ENCODE results near the gene TRABD2B. TPM values are rescaled to one million over a fixed set of nuclear protein-coding genes. Genes with fewer than 3 reads are reported as not detected.

The TRABD2B gene
- total RNA-seq, 2 experiments from 2014 or later: not detected

- CTCF ChIA-PET: no interaction called here
- H3K4me1 Mint-ChIP-seq (ENCODE audit: low read depth): no peaks in the 10 kb centered on the region
- no peak overlapping the region for H3K4me3 Mint-ChIP-seq
- intact Hi-C loops (cut with micrococcal nuclease): no loop called here
- no peaks in the 10 kb centered on the region for H3K36me3 Mint-ChIP-seq (ENCODE audit: low read depth)
- H3K27ac Mint-ChIP-seq: no peak overlapping the region
- H3K9me3 Mint-ChIP-seq: no peaks in the 10 kb centered on the region
- DNase-seq: no peak
- H3K27me3 Mint-ChIP-seq (ENCODE audit: low read depth): no peaks in the 10 kb centered on the region
Observed at GRCh38 chr1:47785561-47786271, 211.5 kb downstream of the TRABD2B start.

- Mint-ChIP-seq H3K4me1 (ENCODE audit: low read depth) (no peaks in the 10 kb centered on the region), H3K36me3 (ENCODE audit: low read depth) (no peaks in the 10 kb centered on the region), H3K27me3 (ENCODE audit: low read depth) (no peaks in the 10 kb centered on the region), H3K4me3 (no peak overlapping the region), H3K27ac (no peak overlapping the region), H3K9me3 (no peaks in the 10 kb centered on the region)
- CTCF ChIA-PET: interaction anchor here (0.6 kb wide), 1 partner anchor 52 kb away, joined by 3 read pairs; no protein-coding TSS in a partner anchor
- no peak for DNase-seq
- intact Hi-C loops (cut with micrococcal nuclease): no loop called here
Observed at GRCh38 chr1:47785118-47785517, 212.1 kb downstream of the TRABD2B start.

- no peaks in the 10 kb centered on the region for H3K36me3 Mint-ChIP-seq (ENCODE audit: low read depth)
- H3K4me1 Mint-ChIP-seq (ENCODE audit: low read depth): no peaks in the 10 kb centered on the region
- H3K4me3 Mint-ChIP-seq: no peak overlapping the region
- no peaks in the 10 kb centered on the region for H3K9me3 Mint-ChIP-seq
- DNase-seq: no peak
- CTCF ChIA-PET: interaction anchor here (0.6 kb wide), 2 partner anchors 29 to 51 kb away, joined by 3 to 4 read pairs; no protein-coding TSS in a partner anchor
- intact Hi-C loops (cut with micrococcal nuclease): no loop called here
- no peaks in the 10 kb centered on the region for H3K27me3 Mint-ChIP-seq (ENCODE audit: low read depth)
- H3K27ac Mint-ChIP-seq: no peak overlapping the region
Observed at GRCh38 chr1:47784497-47784822, 212.7 kb downstream of the TRABD2B start.

GRCh38 chr1:47783638-47784496, 213.3 kb downstream of the TRABD2B start:
- CTCF ChIA-PET: interaction anchor here (0.6 kb wide), 1 partner anchor 28 kb away, joined by 4 read pairs; no protein-coding TSS in a partner anchor
- no peaks in the 10 kb centered on the region for H3K36me3 Mint-ChIP-seq (ENCODE audit: low read depth)
- H3K27me3 Mint-ChIP-seq (ENCODE audit: low read depth): no peaks in the 10 kb centered on the region
- no peak overlapping the region for H3K27ac Mint-ChIP-seq
- intact Hi-C loops (cut with micrococcal nuclease): no loop called here
- H3K9me3 Mint-ChIP-seq: no peaks in the 10 kb centered on the region
- H3K4me3 Mint-ChIP-seq: no peak overlapping the region
- no peaks in the 10 kb centered on the region for H3K4me1 Mint-ChIP-seq (ENCODE audit: low read depth)
- DNase-seq: no peak

- Mint-ChIP-seq H3K4me1 (ENCODE audit: low read depth) (no peaks in the 10 kb centered on the region), H3K36me3 (ENCODE audit: low read depth) (no peaks in the 10 kb centered on the region), H3K27ac (no peak overlapping the region), H3K9me3 (no peaks in the 10 kb centered on the region), H3K4me3 (no peak overlapping the region), H3K27me3 (ENCODE audit: low read depth) (no peaks in the 10 kb centered on the region)
- intact Hi-C loops (cut with micrococcal nuclease): no loop called here
- no peak for DNase-seq
- CTCF ChIA-PET: no interaction called here
Observed at GRCh38 chr1:47782414-47783166, 214.6 kb downstream of the TRABD2B start.

- DNase-seq: no peak
- no peaks in the 10 kb centered on the region for H3K4me1 Mint-ChIP-seq (ENCODE audit: low read depth)
- CTCF ChIA-PET: no interaction called here
- H3K36me3 Mint-ChIP-seq (ENCODE audit: low read depth): no peaks in the 10 kb centered on the region
- intact Hi-C loops (cut with micrococcal nuclease): no loop called here
- no peak overlapping the region for H3K4me3 Mint-ChIP-seq
- no peak overlapping the region for H3K27ac Mint-ChIP-seq
- no peaks in the 10 kb centered on the region for H3K9me3 Mint-ChIP-seq
- H3K27me3 Mint-ChIP-seq (ENCODE audit: low read depth): no peaks in the 10 kb centered on the region
Observed at GRCh38 chr1:47781171-47781959, 215.8 kb downstream of the TRABD2B start.

- Mint-ChIP-seq H3K4me1 (ENCODE audit: low read depth) (no peaks in the 10 kb centered on the region), H3K27ac (no peak overlapping the region), H3K27me3 (ENCODE audit: low read depth) (peaks cover 4% of the 10 kb centered on the region), H3K36me3 (ENCODE audit: low read depth) (no peaks in the 10 kb centered on the region), H3K4me3 (no peak overlapping the region), H3K9me3 (no peaks in the 10 kb centered on the region)
- DNase-seq: no peak
- CTCF ChIA-PET: no interaction called here
- intact Hi-C loops (cut with micrococcal nuclease): no loop called here
Observed at GRCh38 chr1:47780469-47780995, 216.7 kb downstream of the TRABD2B start.

GRCh38 chr1:47779613-47780012, 217.6 kb downstream of the TRABD2B start:
- Mint-ChIP-seq H3K9me3 (no peaks in the 10 kb centered on the region), H3K27ac (no peak overlapping the region), H3K4me1 (ENCODE audit: low read depth) (no peaks in the 10 kb centered on the region), H3K36me3 (ENCODE audit: low read depth) (no peaks in the 10 kb centered on the region), H3K27me3 (ENCODE audit: low read depth) (peaks cover 5% of the 10 kb centered on the region), H3K4me3 (no peak overlapping the region)
- DNase-seq: no peak
- intact Hi-C loops (cut with micrococcal nuclease): no loop called here
- CTCF ChIA-PET: no interaction called here

- intact Hi-C loops (cut with micrococcal nuclease): no loop called here
- H3K9me3 Mint-ChIP-seq: no peaks in the 10 kb centered on the region
Observed at GRCh38 chr1:47778280-47778679, 218.9 kb downstream of the TRABD2B start.

GRCh38 chr1:47777322-47777721, 219.9 kb downstream of the TRABD2B start:
- Mint-ChIP-seq H3K4me3 (no peak overlapping the region), H3K4me1 (ENCODE audit: low read depth) (no peaks in the 10 kb centered on the region), H3K36me3 (ENCODE audit: low read depth) (no peaks in the 10 kb centered on the region), H3K27ac (no peak overlapping the region), H3K9me3 (no peaks in the 10 kb centered on the region), H3K27me3 (ENCODE audit: low read depth) (peaks cover 5% of the 10 kb centered on the region)
- intact Hi-C loops (cut with micrococcal nuclease): no loop called here
- no peak for DNase-seq
- CTCF ChIA-PET: no interaction called here

More at GRCh38 chr1:47778280-47778679, 218.9 kb downstream of the TRABD2B start:
- CTCF ChIA-PET: interaction anchor here (0.8 kb wide), 1 partner anchor 41 kb away, joined by 3 read pairs; no protein-coding TSS in a partner anchor
- Mint-ChIP-seq H3K4me1 (ENCODE audit: low read depth) (no peaks in the 10 kb centered on the region), H3K4me3 (no peak overlapping the region), H3K27ac (no peak overlapping the region), H3K27me3 (ENCODE audit: low read depth) (peaks cover 5% of the 10 kb centered on the region), H3K36me3 (ENCODE audit: low read depth) (no peaks in the 10 kb centered on the region)
- no peak for DNase-seq

- no peak for DNase-seq
- Mint-ChIP-seq H3K4me1 (ENCODE audit: low read depth) (no peaks in the 10 kb centered on the region), H3K27me3 (ENCODE audit: low read depth) (peaks cover 5% of the 10 kb centered on the region), H3K9me3 (no peaks in the 10 kb centered on the region), H3K4me3 (no peak overlapping the region), H3K27ac (no peak overlapping the region), H3K36me3 (ENCODE audit: low read depth) (no peaks in the 10 kb centered on the region)
- intact Hi-C loops (cut with micrococcal nuclease): no loop called here
- CTCF ChIA-PET: no interaction called here
Observed at GRCh38 chr1:47776667-47777131, 220.5 kb downstream of the TRABD2B start.
